Muscle of leg (tissue), 11 donors: Measurements from ENCODE around the gene WNT16. TPM values are rescaled to one million over a fixed set of nuclear protein-coding genes. Genes with fewer than 3 reads are reported as not detected.

Experiments used
- DNase-seq: peaks from one replicate; pipeline ENCODE4 v3.0.0; 2013
- H3K27ac ChIP-seq: one replicate; pipeline ENCODE4 v1.5.1; 2013; ENCODE audit warnings: mild to moderate bottlenecking, low read length, control low read depth
- H3K27me3 ChIP-seq: one replicate; pipeline ENCODE4 v1.6.1; 2013; ENCODE audit warnings: low read length; ENCODE audit not compliant: control insufficient read depth, insufficient read depth
- H3K36me3 ChIP-seq: one replicate; pipeline ENCODE4 v1.6.1; 2013; ENCODE audit warnings: low read length; ENCODE audit not compliant: control insufficient read depth, insufficient read depth
- H3K4me1 ChIP-seq: one replicate; pipeline ENCODE4 v1.6.1; 2013; ENCODE audit warnings: low read length; ENCODE audit not compliant: control insufficient read depth, insufficient read depth
- H3K4me3 ChIP-seq: one replicate; pipeline ENCODE4 v1.5.1; 2013; ENCODE audit warnings: low read length, control low read depth
- H3K9me3 ChIP-seq: replicated peaks from 2 replicates; pipeline ENCODE4 v1.6.1; 2013; ENCODE audit warnings: low read depth, low read length; ENCODE audit not compliant: control insufficient read depth
- WGBS: methylation state at CpG from one replicate; pipeline ENCODE4 v1.1.5; 2013; ENCODE audit warnings: missing lambda C conversion rate; ENCODE audit not compliant: insufficient coverage; 5-methylcytosine and 5-hydroxymethylcytosine counted together
- polyA plus RNA-seq, 8 donors: library from polyadenylated mRNA; unstranded; fragments of 120-200 nt; gene quantifications; one replicate each; pipeline versions ENCODE4 v1.2.1 to v1.2.3, GENCODE V29; 2013; ENCODE audit warnings: inconsistent platforms in 1 of 8, low replicate concordance in 1 of 8; ENCODE audit not compliant: insufficient read length in 8 of 8, insufficient read depth in 1 of 8
- total RNA-seq: library from RNA; stranded (reverse); fragments of 120-200 nt; gene quantifications from one replicate; pipeline ENCODE4 v1.2.4, GENCODE V29; 2013

Gene WNT16
- total and polyA plus RNA-seq, 9 donors: 0.06 to 1.6 (median 0.28) TPM

DNA sequence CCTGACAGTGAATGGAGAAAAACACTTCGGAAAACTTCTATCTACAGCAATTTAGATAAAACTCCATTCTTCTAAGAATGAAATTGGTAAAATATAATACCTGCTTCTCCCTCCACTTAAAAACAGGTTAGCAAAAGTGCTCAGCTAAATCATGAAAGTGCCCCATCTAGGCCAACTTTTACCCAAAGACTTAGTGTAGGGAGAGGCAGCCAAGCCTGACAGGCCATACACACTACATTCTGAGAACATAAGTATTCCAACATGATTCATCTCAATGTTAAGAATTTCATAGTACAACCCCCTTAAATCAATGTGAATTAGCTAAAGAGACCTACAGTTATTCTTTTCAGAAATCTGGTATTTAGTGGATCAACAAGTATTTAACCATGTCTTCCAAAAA is 60.1 kb downstream of the WNT16 start:
- no peak for DNase-seq
- no peaks in the 10 kb centered on the region for H3K27me3 ChIP-seq
- no peak overlapping the region for H3K27ac ChIP-seq
- peaks cover 2% of the 10 kb centered on the region for H3K4me1 ChIP-seq
- no peaks in the 10 kb centered on the region for H3K9me3 ChIP-seq
- H3K36me3 ChIP-seq: peaks cover 5% of the 10 kb centered on the region
- no CpG with 5 or more reads among the region's 1 CpG for WGBS
- H3K4me3 ChIP-seq: no peak overlapping the region

- Histone ChIP-seq H3K27ac (no peak overlapping the region), H3K36me3 (peaks cover 5% of the 10 kb centered on the region), H3K9me3 (no peaks in the 10 kb centered on the region), H3K4me1 (peaks cover 5% of the 10 kb centered on the region), H3K4me3 (no peak overlapping the region), H3K27me3 (no peaks in the 10 kb centered on the region)
- no peak for DNase-seq
Observed at GRCh38 chr7:121390109-121390508, 61.3 kb downstream of the WNT16 start.

GRCh38 chr7:121390617-121391016 is 61.8 kb downstream of the WNT16 start:
- no peak overlapping the region for H3K4me3 ChIP-seq
- no peaks in the 10 kb centered on the region for H3K9me3 ChIP-seq
- WGBS: no CpG with 5 or more reads among the region's 2 CpGs
- peaks cover 3% of the 10 kb centered on the region for H3K4me1 ChIP-seq
- H3K36me3 ChIP-seq: peaks cover 5% of the 10 kb centered on the region
- no peak overlapping the region for H3K27ac ChIP-seq
- no peak for DNase-seq
- H3K27me3 ChIP-seq: no peaks in the 10 kb centered on the region

Other genes starting within 250 kb of the WNT16 start
- gene FAM3C, start 67.3 kb downstream of the WNT16 start, total RNA-seq: 53.4 TPM
- 100 to 1,000 TPM in 3 of 8 donors, 10 to 100 TPM in 5; 81.5 to 127 (median 91.8) TPM for gene FAM3C, start 67.3 kb downstream of the WNT16 start, polyA plus RNA-seq